ENCODE results near the gene OSBP. TPM values are rescaled to one million over a fixed set of nuclear protein-coding genes. Genes with fewer than 3 reads are reported as not detected.

Gene OSBP
- total RNA-seq, 1 donor from 2014 or later, result 43.4 TPM

DNA sequence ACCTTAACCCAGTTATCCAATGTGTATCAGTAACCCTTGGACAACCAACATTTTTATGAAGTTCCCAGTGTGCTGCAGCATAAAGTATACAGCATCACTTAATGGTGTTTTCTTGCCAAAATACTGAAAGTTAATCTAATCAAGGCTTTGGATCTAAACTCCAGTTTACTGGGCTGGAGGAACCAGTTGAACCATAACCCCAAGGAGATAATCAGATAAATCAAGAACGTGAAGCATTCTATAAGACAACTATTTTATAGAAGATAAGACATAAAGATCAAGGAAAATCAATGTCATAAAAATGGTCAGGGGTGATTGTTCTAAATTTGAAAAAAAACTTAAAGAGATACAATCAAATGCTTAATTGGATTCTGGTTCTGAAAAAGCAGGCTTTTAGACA is 2.3 kb upstream of the OSBP start:
- Mint-ChIP-seq H3K9me3 (no peaks in the 10 kb centered on the region), H3K27me3 (ENCODE audit: low read depth) (no peaks in the 10 kb centered on the region), H3K36me3 (ENCODE audit: low read depth) (peaks cover 16% of the 10 kb centered on the region), H3K4me3 (ENCODE audit: low read depth) (no peak overlapping the region), H3K27ac (no peak overlapping the region), H3K4me1 (ENCODE audit: low read depth) (peaks cover 30% of the 10 kb centered on the region)
- DNase-seq (ENCODE audit: low spot score), result no peak
- intact Hi-C loops (cut with micrococcal nuclease), result loop anchor here (2.0 to 5.0 kb wide), 3 partner anchors 81 to 239 kb away; partner anchors contain the start of gene STX3

DNA sequence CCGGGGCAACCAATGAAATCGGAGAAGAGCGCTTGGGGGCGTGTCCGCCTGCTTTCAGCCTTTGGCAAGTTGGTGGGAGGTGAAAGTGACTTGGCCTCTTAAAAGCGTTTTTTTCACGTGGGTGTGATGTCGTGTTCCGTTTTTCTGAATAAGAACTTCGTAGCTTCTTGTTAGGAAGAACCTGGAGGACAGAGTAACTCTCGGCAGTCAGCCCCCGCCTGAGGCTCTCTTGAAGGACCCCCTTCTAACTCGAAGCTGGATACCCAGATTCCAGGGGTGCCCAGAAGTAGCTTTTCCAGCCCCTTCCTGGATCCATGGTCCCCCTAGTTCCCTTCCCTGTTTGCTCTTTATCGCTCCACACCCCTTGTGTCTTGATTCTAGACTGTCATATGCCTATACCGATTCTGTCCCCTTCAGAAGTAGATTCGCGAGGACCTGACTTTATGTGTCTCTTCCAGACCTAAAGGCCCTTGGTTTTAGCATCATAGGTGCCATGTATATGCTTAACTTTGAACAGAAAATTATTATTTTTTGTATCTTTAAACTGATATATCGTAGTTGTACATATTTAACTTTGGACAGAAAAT is 915 bp upstream of the OSBP start:
- intact Hi-C loops (cut with micrococcal nuclease), result loop anchor here (1.0 to 5.0 kb wide), 6 partner anchors 50 to 241 kb away; partner anchors contain the start of genes MRPL16, PATL1 and STX3
- H3K27ac Mint-ChIP-seq, result peak overlapping the region; percentile 99
- H3K4me1 Mint-ChIP-seq (ENCODE audit: low read depth), result peaks cover 43% of the 10 kb centered on the region
- no peak for DNase-seq (ENCODE audit: low spot score)
- H3K36me3 Mint-ChIP-seq (ENCODE audit: low read depth), result peaks cover 25% of the 10 kb centered on the region
- H3K4me3 Mint-ChIP-seq (ENCODE audit: low read depth), result peak overlapping the region; percentile 89
- H3K9me3 Mint-ChIP-seq, result no peaks in the 10 kb centered on the region
- H3K27me3 Mint-ChIP-seq (ENCODE audit: low read depth), result no peaks in the 10 kb centered on the region

DNA sequence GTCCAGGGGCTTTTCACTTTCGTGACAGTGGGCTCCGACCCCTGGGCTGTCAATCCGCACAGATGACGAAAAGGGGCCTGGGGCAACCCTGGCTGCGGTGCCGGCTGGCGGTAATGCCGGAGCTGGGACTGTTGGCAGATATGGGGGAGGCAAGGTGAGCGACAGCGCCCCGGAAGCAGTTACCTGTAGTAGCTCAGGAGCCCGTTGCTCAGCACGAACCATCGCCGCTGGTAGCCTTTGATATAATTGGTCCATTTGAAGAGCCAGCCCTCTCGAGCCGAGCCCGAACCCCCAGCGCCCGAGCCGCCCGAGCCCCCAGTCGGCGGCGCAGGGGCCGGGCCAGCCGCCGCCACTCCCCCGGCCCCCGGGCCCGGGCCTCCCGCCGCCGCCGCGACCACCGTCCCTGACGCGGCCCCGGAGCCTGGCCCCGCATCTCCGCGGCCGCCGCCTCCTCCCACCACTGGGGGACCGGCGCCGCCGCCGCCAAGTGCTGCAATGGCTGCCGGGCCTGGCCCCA is 396 bp downstream of the OSBP start:
- H3K27me3 Mint-ChIP-seq (ENCODE audit: low read depth), result no peaks in the 10 kb centered on the region
- H3K9me3 Mint-ChIP-seq, result no peaks in the 10 kb centered on the region
- peak; percentile 47 for DNase-seq (ENCODE audit: low spot score)
- H3K36me3 Mint-ChIP-seq (ENCODE audit: low read depth), result peaks cover 35% of the 10 kb centered on the region
- H3K27ac Mint-ChIP-seq, result peak overlapping the region; percentile 94
- peaks cover 47% of the 10 kb centered on the region for H3K4me1 Mint-ChIP-seq (ENCODE audit: low read depth)
- intact Hi-C loops (cut with micrococcal nuclease), result loop anchor here (2.0 to 5.0 kb wide), 3 partner anchors 54 to 242 kb away; no protein-coding TSS in a partner anchor
- peak overlapping the region; percentile 100 for H3K4me3 Mint-ChIP-seq (ENCODE audit: low read depth)

DNA sequence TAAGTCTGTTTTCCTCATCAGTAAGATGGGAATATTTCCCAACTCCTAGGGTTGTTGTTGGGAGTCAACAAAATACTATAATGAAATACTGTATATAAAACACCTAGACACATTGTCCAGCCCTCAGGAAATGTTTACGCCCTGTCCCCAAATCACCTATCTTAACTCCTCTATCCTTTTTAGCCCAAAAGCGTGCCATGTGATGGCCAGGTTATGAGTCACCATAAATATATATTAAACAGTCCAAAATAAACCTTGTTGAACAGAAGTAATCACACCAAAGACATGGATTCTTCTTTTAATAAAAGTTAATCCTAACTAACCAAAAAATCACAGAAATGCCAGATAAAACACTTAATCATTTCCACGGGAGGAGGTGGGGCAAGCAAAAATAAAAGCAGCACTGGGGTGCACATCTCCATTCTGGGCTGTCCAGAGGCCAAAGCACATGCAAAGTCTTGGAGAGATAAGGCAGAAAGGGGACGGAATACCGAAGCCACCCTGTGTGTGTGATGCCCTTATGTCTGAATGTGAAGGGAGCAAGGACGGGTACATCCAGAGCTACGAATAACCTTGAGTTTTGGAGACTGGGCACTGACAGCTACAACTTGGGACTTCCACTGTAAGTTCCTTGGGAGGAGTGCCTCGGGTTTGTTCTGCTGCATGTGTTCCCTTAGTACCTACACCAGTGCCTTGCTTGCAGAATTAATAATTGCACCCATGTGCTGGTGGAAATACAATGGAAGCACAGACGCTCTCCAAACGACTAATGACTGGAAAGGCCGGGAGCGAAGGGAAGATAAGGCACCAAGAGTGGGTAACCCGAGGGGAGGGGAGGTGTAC is 1.1 kb downstream of the OSBP start:
- no peaks in the 10 kb centered on the region for H3K9me3 Mint-ChIP-seq
- intact Hi-C loops (cut with micrococcal nuclease), result loop anchor here (2.0 to 5.0 kb wide), 3 partner anchors 54 to 243 kb away; no protein-coding TSS in a partner anchor
- H3K27ac Mint-ChIP-seq, result peak overlapping the region; percentile 94
- H3K27me3 Mint-ChIP-seq (ENCODE audit: low read depth), result no peaks in the 10 kb centered on the region
- DNase-seq (ENCODE audit: low spot score), result no peak
- peaks cover 39% of the 10 kb centered on the region for H3K36me3 Mint-ChIP-seq (ENCODE audit: low read depth)
- peak overlapping the region; percentile 100 for H3K4me3 Mint-ChIP-seq (ENCODE audit: low read depth)
- H3K4me1 Mint-ChIP-seq (ENCODE audit: low read depth), result peaks cover 47% of the 10 kb centered on the region

DNA sequence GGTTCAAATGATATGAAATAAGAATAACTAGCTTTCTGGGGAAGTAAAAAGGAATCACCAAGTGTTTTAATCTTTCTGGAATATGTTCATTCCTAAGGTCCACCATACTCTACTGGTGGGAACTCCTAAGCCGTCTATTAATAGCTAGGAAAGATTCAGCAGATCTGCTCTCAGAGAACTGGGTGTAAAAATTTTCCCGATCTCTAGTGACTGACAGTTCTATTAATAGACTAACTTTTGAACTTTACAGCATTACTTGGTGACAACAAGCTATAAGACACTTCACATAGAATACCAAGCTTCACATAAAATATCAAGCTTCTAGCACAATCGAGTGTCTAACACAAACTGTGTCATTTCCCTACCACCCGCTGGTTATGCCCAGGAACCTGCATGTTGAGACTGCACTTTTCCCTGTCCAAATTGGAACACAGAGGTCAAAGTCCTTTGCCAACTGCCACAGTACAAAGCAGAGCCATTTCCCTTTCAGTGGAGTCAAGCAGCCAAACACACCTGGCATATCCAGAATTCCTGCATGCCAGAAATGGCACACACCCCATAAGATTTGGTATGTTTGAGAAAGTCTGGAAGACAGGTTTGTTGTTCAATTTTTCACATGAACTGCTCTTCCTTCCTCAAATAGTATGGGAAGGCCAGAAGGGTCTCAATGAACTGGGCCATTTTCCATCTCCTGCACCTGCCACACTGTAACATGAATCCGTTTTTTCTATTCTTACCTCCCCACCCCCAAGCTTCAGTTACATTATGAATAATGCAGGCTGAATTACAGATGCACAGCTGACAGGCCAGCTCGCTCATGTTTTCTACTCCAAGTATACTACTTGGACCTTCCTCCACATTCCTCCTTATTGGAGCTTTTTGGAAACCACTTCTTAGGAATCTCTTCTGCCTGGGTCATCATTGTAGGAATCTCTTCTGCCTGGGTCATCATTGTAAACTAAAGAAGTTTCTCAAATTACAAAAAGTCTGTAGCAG is 3.7 kb downstream of the OSBP start:
- no peak overlapping the region for H3K27ac Mint-ChIP-seq
- H3K36me3 Mint-ChIP-seq (ENCODE audit: low read depth), result peaks cover 63% of the 10 kb centered on the region
- H3K9me3 Mint-ChIP-seq, result no peaks in the 10 kb centered on the region
- intact Hi-C loops (cut with micrococcal nuclease), result no loop called here
- no peak for DNase-seq (ENCODE audit: low spot score)
- H3K4me1 Mint-ChIP-seq (ENCODE audit: low read depth), result peaks cover 37% of the 10 kb centered on the region
- no peak overlapping the region for H3K4me3 Mint-ChIP-seq (ENCODE audit: low read depth)
- H3K27me3 Mint-ChIP-seq (ENCODE audit: low read depth), result no peaks in the 10 kb centered on the region

DNA sequence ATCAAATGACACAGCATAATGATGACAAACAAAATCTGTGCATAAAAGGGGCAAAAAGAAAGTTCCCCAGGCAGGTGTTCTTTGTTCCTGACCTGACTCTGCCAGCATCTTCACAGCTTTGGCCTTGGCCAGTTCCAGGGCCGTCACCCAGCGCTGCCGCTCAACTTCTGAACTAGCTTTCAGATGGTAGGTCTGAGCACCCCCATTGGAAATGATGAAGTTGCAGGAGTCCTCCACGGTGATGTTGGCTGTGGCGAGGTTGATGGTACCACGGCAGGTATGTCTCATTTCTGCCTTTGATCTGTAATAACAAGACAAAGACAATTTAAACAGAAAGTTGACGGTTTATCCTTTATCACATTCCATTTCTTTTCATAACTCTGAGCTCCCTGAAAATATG is 5.3 kb downstream of the OSBP start:
- intact Hi-C loops (cut with micrococcal nuclease), result no loop called here
- peaks cover 34% of the 10 kb centered on the region for H3K4me1 Mint-ChIP-seq (ENCODE audit: low read depth)
- no peak overlapping the region for H3K4me3 Mint-ChIP-seq (ENCODE audit: low read depth)
- DNase-seq (ENCODE audit: low spot score), result no peak
- H3K27ac Mint-ChIP-seq, result no peak overlapping the region
- H3K27me3 Mint-ChIP-seq (ENCODE audit: low read depth), result no peaks in the 10 kb centered on the region
- peaks cover 78% of the 10 kb centered on the region for H3K36me3 Mint-ChIP-seq (ENCODE audit: low read depth)
- no peaks in the 10 kb centered on the region for H3K9me3 Mint-ChIP-seq

DNA sequence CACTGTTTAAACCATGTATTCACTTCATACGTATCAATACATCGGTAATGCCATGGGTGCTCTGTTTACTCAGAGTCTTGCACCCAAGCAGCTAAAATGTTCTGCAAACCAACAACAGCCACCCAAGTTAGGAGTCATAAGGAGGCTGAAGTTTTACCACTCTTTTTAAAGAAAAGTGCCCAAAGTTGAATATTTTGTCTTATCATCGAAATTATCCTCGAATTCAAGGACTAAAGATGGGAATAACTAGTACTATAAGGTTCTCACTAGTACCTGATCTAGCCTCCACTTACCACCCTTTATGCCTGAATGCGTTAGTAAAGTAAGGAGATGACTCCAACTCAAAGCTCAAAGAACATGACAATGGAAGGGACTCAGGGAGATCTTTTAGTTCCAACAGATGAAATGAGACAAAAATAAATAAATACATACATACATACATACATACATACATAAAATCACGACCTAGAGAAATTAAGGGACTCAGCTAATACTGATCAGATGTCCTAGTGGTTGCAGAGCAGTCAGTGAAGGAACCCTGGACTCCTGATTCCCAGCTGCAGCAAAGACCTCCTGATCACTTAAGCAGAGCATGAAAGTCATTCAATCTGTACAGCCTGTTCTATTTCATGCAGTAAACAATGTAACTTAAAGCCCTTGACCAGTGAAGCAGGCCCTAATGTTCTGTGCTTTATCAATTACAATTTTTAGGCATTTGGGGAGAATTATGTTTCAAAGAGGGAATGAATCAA is 7.7 kb downstream of the OSBP start:
- DNase-seq (ENCODE audit: low spot score), result no peak
- intact Hi-C loops (cut with micrococcal nuclease), result no loop called here
- H3K4me1 Mint-ChIP-seq (ENCODE audit: low read depth), result peaks cover 24% of the 10 kb centered on the region
- H3K27me3 Mint-ChIP-seq (ENCODE audit: low read depth), result no peaks in the 10 kb centered on the region
- H3K27ac Mint-ChIP-seq, result no peak overlapping the region
- peaks cover 78% of the 10 kb centered on the region for H3K36me3 Mint-ChIP-seq (ENCODE audit: low read depth)
- H3K4me3 Mint-ChIP-seq (ENCODE audit: low read depth), result no peak overlapping the region
- no peaks in the 10 kb centered on the region for H3K9me3 Mint-ChIP-seq

DNA sequence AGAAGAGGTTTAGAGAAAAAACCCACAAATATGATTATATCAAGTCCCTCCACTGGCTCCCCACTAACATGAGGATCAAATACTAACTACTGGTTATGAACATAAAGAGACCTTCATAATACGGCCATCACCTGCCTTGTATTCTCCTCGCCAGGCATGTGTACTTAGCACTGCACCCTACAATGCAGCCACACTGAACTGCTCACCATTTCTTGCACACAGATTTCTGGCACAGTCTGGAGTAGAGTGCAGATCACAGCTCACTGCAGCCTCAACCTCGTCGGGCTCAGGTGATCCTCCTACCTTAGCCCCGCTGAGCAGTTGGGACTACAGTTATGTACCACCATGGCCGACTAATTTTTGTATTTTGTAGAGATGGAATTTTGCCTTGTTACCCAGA is 13.1 kb downstream of the OSBP start:
- no peaks in the 10 kb centered on the region for H3K27me3 Mint-ChIP-seq (ENCODE audit: low read depth)
- no peak overlapping the region for H3K4me3 Mint-ChIP-seq (ENCODE audit: low read depth)
- intact Hi-C loops (cut with micrococcal nuclease), result no loop called here

DNA sequence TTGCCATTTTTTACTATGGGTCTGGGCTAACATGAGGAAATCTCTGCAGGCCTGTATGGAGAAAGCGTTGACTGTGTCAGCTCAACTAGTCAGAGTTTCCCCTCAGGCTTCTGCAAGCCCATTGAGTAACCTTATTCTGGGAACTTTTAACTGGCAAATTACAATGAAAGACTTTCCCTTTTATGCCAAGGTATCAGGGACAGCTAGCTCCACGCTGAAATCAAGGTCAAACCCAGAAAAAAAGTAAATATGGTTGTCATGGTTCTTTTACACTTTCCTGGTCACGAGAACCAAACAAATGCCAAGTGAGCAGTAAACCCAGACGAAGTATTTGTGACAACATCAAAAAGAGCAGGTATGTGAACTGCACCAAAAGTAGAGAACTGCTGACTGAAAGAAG is 13.8 kb downstream of the OSBP start:
- intact Hi-C loops (cut with micrococcal nuclease), result no loop called here
- no peaks in the 10 kb centered on the region for H3K9me3 Mint-ChIP-seq
- peaks cover 7% of the 10 kb centered on the region for H3K4me1 Mint-ChIP-seq (ENCODE audit: low read depth)
- no peak for DNase-seq (ENCODE audit: low spot score)
- no peak overlapping the region for H3K4me3 Mint-ChIP-seq (ENCODE audit: low read depth)
- peaks cover 88% of the 10 kb centered on the region for H3K36me3 Mint-ChIP-seq (ENCODE audit: low read depth)
- no peak overlapping the region for H3K27ac Mint-ChIP-seq
- H3K27me3 Mint-ChIP-seq (ENCODE audit: low read depth), result no peaks in the 10 kb centered on the region

More for the DNA sequence above, 13.1 kb downstream of the OSBP start:
- DNase-seq (ENCODE audit: low spot score), result no peak
- H3K9me3 Mint-ChIP-seq, result no peaks in the 10 kb centered on the region
- H3K27ac Mint-ChIP-seq, result no peak overlapping the region
- peaks cover 7% of the 10 kb centered on the region for H3K4me1 Mint-ChIP-seq (ENCODE audit: low read depth)
- peaks cover 87% of the 10 kb centered on the region for H3K36me3 Mint-ChIP-seq (ENCODE audit: low read depth)

DNA sequence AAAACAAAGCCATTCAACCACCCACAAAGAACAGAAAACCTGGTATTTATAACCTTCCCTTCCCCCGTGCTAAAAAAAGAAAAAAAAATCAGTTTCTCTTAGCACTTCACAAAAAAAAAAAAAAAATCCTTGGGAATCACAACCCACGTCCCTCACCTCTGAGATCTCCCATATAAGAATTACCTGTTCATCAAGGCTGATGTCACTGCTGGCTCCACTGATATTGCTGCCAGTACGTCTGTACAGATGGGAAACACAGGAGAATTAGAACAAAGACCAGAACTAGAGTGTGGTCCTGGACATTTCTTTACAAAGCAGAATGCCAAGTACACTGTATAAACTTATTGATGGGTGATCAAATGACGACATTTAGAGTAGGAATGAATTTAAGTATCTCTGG is 14.9 kb downstream of the OSBP start:
- Mint-ChIP-seq H3K36me3 (ENCODE audit: low read depth) (peaks cover 87% of the 10 kb centered on the region), H3K4me1 (ENCODE audit: low read depth) (peaks cover 7% of the 10 kb centered on the region), H3K27me3 (ENCODE audit: low read depth) (no peaks in the 10 kb centered on the region), H3K4me3 (ENCODE audit: low read depth) (no peak overlapping the region), H3K9me3 (no peaks in the 10 kb centered on the region), H3K27ac (no peak overlapping the region)
- DNase-seq (ENCODE audit: low spot score), result no peak
- intact Hi-C loops (cut with micrococcal nuclease), result no loop called here

DNA sequence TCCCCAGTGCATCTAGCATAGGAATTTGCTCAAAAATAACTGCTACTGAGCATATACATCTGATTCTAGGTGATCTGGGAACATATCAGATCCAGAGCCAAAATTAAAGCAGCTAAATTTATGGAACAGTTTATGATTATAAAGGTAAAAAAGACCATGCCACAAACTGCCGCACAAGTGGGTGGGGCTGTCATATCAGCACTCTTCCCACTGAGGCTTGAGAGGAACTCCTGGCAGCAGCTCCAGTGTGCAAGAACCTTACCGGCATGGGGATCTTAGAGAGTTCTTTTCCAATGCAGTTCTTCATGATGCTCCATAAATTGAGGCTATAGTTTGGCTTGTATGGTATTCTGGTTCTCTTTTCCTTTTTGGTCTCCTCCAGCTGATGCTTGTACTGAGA is 15.3 kb downstream of the OSBP start:
- Mint-ChIP-seq H3K4me1 (ENCODE audit: low read depth) (peaks cover 7% of the 10 kb centered on the region), H3K4me3 (ENCODE audit: low read depth) (no peak overlapping the region), H3K27ac (no peak overlapping the region), H3K9me3 (no peaks in the 10 kb centered on the region), H3K27me3 (ENCODE audit: low read depth) (no peaks in the 10 kb centered on the region), H3K36me3 (ENCODE audit: low read depth) (peaks cover 88% of the 10 kb centered on the region)
- no peak for DNase-seq (ENCODE audit: low spot score)
- intact Hi-C loops (cut with micrococcal nuclease), result no loop called here

DNA sequence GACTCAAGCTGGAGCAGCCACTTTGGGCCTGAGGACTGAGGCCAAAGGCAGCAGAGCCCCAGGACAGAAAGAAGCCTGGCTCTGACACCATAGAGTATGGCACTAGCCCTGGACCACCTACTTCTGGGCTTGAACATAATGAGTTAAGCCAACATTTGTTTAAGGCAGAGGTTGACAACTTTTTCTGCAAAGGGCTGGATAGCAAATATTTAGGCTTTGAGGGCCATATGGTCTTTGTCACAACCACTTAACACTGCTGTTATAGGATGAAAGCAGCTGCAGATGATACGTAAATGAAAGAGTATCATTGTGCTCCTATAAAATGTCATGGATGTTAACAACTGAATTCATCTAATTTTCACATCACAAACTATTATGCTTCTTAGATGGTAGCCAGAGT is 16.6 kb downstream of the OSBP start:
- Mint-ChIP-seq H3K9me3 (no peaks in the 10 kb centered on the region), H3K4me1 (ENCODE audit: low read depth) (peaks cover 6% of the 10 kb centered on the region), H3K27ac (no peak overlapping the region), H3K4me3 (ENCODE audit: low read depth) (no peak overlapping the region), H3K27me3 (ENCODE audit: low read depth) (no peaks in the 10 kb centered on the region), H3K36me3 (ENCODE audit: low read depth) (peaks cover 94% of the 10 kb centered on the region)
- no peak for DNase-seq (ENCODE audit: low spot score)
- intact Hi-C loops (cut with micrococcal nuclease), result no loop called here
